Thoracic aorta (tissue), 2 donors: ENCODE measurements around the gene ARMC7. TPM values are rescaled to one million over a fixed set of nuclear protein-coding genes. Genes with fewer than 3 reads are reported as not detected.

Source experiments
- ATAC-seq: fragments of 150-250 bp; one replicate; pipeline ENCODE4 v1.8.0; 2017; ENCODE audit warnings: low read depth; ENCODE audit not compliant: insufficient number of reproducible peaks, low FRiP score
- DNase-seq: peaks from one replicate; pipeline ENCODE4 v3.0.0-alpha.2; 2020; ENCODE audit warnings: low spot score
- H3K27ac ChIP-seq, 2 donors: fragments of 200-600 bp; sonication (generic); 1 replicate in 1 of 2; 2 replicates in 1 of 2; pipeline ENCODE4 v1.5.1; 2016; ENCODE audit warnings: mild to moderate bottlenecking in 2 of 2, moderate library complexity in 2 of 2
- H3K27me3 ChIP-seq: fragments of 200-600 bp; sonication (generic); replicated peaks from 2 replicates; pipeline ENCODE4 v1.6.0; 2016; ENCODE audit warnings: mild to moderate bottlenecking; ENCODE audit not compliant: insufficient read depth
- H3K36me3 ChIP-seq: fragments of 200-600 bp; sonication (generic); one replicate; pipeline ENCODE4 v1.5.1; 2016
- H3K4me1 ChIP-seq, 2 donors: fragments of 200-600 bp; sonication (generic); 1 replicate in 1 of 2; 2 replicates in 1 of 2; pipeline versions ENCODE4 v1.5.1 to v1.6.0; 2016; ENCODE audit warnings: low read depth in 2 of 2, mild to moderate bottlenecking in 1 of 2; ENCODE audit not compliant: control insufficient read depth in 1 of 2
- H3K4me3 ChIP-seq: fragments of 200-600 bp; sonication (generic); 2 replicates; pipeline ENCODE4 v1.5.1; 2016; ENCODE audit warnings: mild to moderate bottlenecking
- H3K9me3 ChIP-seq: fragments of 200-600 bp; sonication (generic); 2 replicates; pipeline ENCODE4 v1.5.1; 2016
- total RNA-seq, 2 donors: library from RNA; depleted of rRNA; stranded (reverse); fragments of >200 nt; gene quantifications; one replicate each; pipeline versions ENCODE4 v1.1.0 to v1.2.3, GENCODE V29; 2016
- TF ChIP-seq, protein P1 (sequence below): fragments of 200-600 bp; sonication (generic); IDR thresholded peaks from one replicate; pipeline ENCODE4 v1.5.1; 2019; ENCODE audit warnings: antibody characterized with exemption

ARMC7 gene
- total RNA-seq, 2 donors from 2014 or later, result 6.1 to 7.6 TPM

DNA sequence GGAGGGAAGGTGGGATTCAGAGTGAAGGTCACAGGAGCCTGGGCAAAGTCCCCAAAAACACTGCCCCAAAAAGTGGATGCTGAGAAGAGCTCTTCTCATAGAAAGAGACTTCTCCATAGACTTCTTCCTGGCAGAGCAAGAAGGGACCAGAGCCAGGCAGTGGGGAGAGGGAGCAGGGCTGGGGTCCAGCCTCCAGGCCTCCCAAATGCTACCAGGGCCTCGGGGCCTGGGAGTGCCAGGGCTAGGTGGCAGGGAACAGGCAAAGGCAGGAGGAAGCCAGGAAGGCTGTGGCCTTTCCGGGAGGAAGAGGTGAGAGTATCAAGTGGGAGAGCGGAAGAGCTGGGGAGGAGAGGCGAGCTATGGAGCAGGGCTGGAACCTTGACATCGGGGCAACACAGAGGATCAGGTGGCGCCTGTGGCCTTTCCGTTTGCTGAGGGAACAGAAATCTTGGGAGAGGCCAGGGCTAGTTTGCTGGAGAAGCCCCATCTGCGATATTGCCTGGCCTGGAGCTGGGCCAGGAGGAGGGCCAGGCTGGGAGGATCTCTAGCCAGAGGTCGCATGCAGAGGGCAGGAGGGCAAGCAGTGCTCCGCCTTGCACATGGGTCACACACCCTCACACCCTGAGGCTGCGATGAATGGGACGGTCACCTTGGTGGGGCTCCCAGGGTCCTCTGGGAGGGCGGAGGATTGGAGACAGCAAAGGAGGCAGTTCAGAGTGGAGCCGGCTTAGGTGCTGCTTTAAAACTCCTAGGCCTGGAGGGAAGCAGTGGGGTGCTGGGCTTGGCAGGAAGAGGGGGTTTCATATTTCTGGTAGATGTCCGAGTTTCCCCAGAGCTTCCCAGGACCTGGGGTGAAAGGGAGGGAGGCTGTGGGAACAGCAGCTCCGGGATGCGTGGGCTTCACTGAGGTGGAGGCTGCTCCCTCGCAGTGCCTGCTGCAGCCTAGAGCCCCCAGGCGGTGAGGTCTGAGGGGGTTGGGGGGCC lies 18.6 kb upstream of the ARMC7 start:
- H3K36me3 ChIP-seq, result no peaks in the 10 kb centered on the region
- H3K4me1 ChIP-seq, result peaks cover 5 to 23% of the 10 kb centered on the region in 2 donors
- no peak overlapping the region for H3K4me3 ChIP-seq
- ATAC-seq, result no peak
- H3K9me3 ChIP-seq, result no peaks in the 10 kb centered on the region
- TF ChIP-seq, protein P1, sequence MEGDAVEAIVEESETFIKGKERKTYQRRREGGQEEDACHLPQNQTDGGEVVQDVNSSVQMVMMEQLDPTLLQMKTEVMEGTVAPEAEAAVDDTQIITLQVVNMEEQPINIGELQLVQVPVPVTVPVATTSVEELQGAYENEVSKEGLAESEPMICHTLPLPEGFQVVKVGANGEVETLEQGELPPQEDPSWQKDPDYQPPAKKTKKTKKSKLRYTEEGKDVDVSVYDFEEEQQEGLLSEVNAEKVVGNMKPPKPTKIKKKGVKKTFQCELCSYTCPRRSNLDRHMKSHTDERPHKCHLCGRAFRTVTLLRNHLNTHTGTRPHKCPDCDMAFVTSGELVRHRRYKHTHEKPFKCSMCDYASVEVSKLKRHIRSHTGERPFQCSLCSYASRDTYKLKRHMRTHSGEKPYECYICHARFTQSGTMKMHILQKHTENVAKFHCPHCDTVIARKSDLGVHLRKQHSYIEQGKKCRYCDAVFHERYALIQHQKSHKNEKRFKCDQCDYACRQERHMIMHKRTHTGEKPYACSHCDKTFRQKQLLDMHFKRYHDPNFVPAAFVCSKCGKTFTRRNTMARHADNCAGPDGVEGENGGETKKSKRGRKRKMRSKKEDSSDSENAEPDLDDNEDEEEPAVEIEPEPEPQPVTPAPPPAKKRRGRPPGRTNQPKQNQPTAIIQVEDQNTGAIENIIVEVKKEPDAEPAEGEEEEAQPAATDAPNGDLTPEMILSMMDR, result no peak
- H3K27ac ChIP-seq, result no peak overlapping the region
- no peaks in the 10 kb centered on the region for H3K27me3 ChIP-seq
- no peak for DNase-seq

DNA sequence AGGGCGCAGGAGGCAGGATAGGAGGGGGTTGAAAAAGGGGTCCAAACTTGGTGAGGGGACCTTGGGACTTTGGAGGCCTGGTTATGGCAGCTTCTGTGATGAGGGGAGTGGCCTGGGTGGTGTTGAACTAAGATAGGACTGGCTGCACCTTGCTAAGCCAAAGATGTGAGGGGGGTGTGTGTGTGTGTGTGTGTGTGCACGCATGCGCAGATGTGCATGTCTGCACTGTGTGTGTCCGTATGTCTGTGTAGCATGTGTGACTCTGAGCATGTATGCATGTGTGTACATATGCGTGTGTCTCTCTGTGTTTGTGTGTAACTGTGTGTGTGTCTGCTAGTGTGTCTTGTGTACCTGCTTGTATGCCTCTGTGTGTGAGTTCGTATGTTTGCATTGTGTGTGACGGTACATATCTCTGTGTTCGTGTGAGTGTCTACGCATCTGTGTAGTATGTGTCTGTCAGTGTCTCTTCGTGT lies 17.9 kb upstream of the ARMC7 start:
- Histone ChIP-seq H3K27ac (no peak overlapping the region), H3K4me3 (no peak overlapping the region), H3K36me3 (no peaks in the 10 kb centered on the region), H3K27me3 (no peaks in the 10 kb centered on the region), H3K9me3 (no peaks in the 10 kb centered on the region), H3K4me1 (peaks cover 5 to 23% of the 10 kb centered on the region in 2 donors)
- ATAC-seq, result no peak
- DNase-seq, result no peak
- TF ChIP-seq, protein P1, result no peak

DNA sequence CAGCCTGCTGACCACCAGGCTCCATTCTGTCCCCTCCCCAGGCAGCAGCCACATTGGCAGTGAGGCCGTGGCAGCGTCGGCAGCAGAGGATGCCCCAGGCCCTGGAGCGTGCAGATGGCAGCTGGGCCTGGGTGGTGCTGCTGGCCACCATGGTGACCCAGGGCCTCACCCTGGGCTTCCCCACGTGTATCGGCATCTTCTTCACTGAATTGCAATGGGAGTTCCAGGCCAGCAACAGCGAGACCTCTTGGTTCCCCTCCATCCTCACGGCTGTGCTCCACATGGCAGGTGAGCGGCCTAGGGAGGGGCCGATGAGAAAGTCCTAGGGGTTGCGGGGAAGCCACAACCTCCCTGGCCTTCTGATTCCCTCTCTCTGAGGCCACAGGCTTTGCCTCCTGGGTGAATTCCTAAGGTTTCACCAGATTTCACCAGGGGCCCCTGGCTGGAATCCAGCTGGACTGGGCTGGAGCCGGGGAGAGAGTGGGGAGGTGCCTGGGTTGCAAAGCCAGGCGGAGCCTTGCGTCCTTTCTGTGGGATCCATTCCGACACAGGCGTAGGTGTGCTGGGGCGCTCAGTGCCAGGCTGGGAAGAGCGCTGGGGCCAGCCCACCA lies 16.1 kb upstream of the ARMC7 start:
- no peaks in the 10 kb centered on the region for H3K27me3 ChIP-seq
- H3K36me3 ChIP-seq, result no peaks in the 10 kb centered on the region
- H3K4me3 ChIP-seq, result no peak overlapping the region
- no peak overlapping the region for H3K27ac ChIP-seq
- H3K9me3 ChIP-seq, result no peaks in the 10 kb centered on the region
- TF ChIP-seq, protein P1, result no peak
- ATAC-seq, result no peak
- DNase-seq, result no peak
- H3K4me1 ChIP-seq, result peaks cover 2 to 6% of the 10 kb centered on the region in 2 donors

DNA sequence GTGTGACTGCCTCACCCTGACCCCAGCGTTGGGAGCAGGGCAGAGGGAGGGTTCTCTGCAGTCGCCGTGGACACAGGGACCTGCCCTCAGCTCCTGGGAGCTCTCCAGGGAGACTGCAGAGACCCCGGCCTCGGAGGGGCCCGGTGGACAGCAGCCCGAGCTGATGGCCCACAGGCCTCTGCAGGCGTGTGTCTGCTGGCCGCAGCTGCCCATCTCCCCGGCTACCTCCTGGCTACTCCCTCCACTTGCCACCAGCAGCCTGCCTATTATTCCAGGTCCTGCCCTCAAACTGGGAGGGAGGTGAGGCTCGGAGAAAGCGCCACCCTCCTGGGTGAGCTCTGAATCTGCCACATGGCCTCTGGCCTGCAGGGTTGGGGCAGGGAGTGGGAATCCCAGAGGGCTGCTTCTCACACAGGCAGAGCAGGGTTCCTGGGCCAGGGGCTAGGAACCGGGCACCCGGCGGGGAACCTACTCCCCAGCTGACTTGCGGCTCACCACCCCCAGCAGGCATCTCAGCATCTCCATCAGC lies 14.8 kb upstream of the ARMC7 start:
- Histone ChIP-seq H3K27ac (no peak overlapping the region), H3K4me3 (no peak overlapping the region), H3K36me3 (no peaks in the 10 kb centered on the region), H3K9me3 (no peaks in the 10 kb centered on the region), H3K4me1 (no peaks in the 10 kb centered on the region), H3K27me3 (no peaks in the 10 kb centered on the region)
- ATAC-seq (no peak), DNase-seq (no peak)
- TF ChIP-seq, protein P1, result no peak

DNA sequence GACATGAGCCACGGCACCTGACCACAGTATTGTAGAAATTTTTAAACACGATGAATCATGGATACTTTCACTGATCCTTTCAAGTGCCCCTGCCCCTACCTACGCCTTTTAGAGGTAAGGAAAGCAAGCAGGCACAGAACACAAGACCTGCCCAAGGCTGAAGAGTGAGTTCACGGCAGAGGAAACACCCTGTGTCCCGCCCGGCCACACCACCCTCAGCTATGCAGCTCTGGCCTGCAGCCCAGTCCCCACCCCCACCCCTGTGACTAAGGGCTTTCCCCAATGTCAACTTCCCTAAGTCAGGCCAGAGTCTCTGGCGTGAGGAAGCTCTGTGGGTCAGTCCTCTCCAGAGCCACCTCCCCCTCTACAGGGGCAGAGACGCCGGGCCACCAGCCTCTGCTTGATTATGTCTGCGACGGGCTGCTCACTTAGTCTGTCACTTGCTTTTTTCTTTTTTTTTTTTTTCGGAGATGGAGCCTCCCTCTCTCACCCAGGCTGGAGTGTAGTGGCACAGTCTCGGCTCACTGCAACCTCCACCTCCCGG lies 13.6 kb upstream of the ARMC7 start:
- H3K4me3 ChIP-seq, result no peak overlapping the region
- DNase-seq (no peak), ATAC-seq (peak; percentile 74)
- H3K9me3 ChIP-seq, result no peaks in the 10 kb centered on the region
- no peaks in the 10 kb centered on the region for H3K36me3 ChIP-seq
- no peaks in the 10 kb centered on the region for H3K27me3 ChIP-seq
- no peaks in the 10 kb centered on the region for H3K4me1 ChIP-seq
- H3K27ac ChIP-seq, result no peak overlapping the region
- TF ChIP-seq, protein P1, result no peak
